Measurements from ENCODE around the gene PCTP.

The PCTP gene

GRCh38 chr17:55812323-55812722, 61.5 kb downstream of the PCTP start:
- no peak for DNase-seq

- no peak for DNase-seq
These were observed 63.1 kb downstream of the PCTP start for GRCh38 chr17:55813944-55814343.

GRCh38 chr17:55814377-55814776, 63.5 kb downstream of the PCTP start:
- no peak for DNase-seq

GRCh38 chr17:55816532-55817396, 65.9 kb downstream of the PCTP start:
- no peak for DNase-seq

- no peak for DNase-seq
These were observed 66.5 kb downstream of the PCTP start for GRCh38 chr17:55817397-55817709.

- DNase-seq, result no peak
These were observed 67.2 kb downstream of the PCTP start for GRCh38 chr17:55818026-55818425.

GRCh38 chr17:55818451-55819375, 67.9 kb downstream of the PCTP start:
- no peak for DNase-seq

- DNase-seq, result no peak
These were observed 69.8 kb downstream of the PCTP start for GRCh38 chr17:55820675-55821074.

GRCh38 chr17:55822028-55822427, 71.2 kb downstream of the PCTP start:
- no peak for DNase-seq

- no peak for DNase-seq
These were observed 74.4 kb downstream of the PCTP start for GRCh38 chr17:55825213-55825612.

Measured in NCI-H1048 (cell line).